Choroid plexus epithelial cell (primary cell): Measurements from ENCODE around the gene CD320.

Experiments used
- DNase-seq: peaks from one replicate; pipeline ENCODE4 v3.0.0-alpha.2; 2010; ENCODE audit warnings: low read depth
- H3K4me3 ChIP-seq: 2 replicates; pipeline ENCODE4 v1.5.1; 2011; ENCODE audit warnings: low read depth, mild to moderate bottlenecking, control low read depth, low read length, moderate library complexity
- CTCF ChIP-seq: conservative IDR thresholded peaks from 2 replicates; pipeline ENCODE4 v1.5.1; 2011; ENCODE audit warnings: low read depth, mild to moderate bottlenecking, control low read depth, inconsistent platforms, low read length, moderate library complexity

The CD320 gene

GRCh38 chr19:8255426-8256125 lies 52.6 kb downstream of the CD320 start:
- no peak for TF ChIP-seq CTCF
- no peak overlapping the region for H3K4me3 ChIP-seq

DNA sequence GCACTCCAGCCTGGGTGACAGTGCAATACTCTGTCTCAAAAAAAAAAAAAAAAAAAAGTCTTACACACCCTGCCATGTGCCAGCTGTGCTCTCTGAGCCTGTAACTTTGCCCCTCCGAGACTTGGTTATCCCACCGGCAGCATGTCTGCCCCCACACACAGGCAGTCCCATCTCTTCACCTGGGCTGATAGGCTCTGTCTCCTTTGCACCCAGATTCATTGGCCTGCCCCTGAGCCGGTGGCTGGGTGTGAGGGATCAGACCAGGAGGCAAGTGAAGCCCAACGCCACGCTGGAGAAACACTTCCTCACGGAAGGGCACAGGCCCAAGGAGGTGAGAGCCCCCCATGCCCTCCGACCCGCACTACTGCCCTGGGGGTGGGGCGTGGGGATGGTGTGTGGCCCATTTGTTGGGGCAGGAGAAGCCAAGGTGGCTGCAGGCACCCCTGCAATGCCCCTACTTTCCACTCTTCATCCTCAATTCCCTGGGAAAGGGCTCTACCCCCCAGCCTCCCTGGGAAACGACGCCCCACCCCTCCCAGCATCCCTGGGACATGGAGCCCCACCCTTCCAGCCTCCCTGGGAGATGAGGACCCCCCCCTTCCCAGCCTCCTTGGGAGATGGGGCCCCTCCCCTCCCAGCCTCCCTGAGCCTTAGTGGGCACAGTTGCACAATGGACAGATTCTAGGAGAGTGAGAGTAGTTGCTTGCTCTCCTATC lies 53.7 kb downstream of the CD320 start:
- no peak for TF ChIP-seq CTCF
- no peak for DNase-seq
- H3K4me3 ChIP-seq, result no peak overlapping the region

More at GRCh38 chr19:8255426-8256125, 52.6 kb downstream of the CD320 start:
- DNase-seq, result no peak

- no peak overlapping the region for H3K4me3 ChIP-seq
- DNase-seq, result no peak
Measured at GRCh38 chr19:8253678-8254077, 54.5 kb downstream of the CD320 start.

GRCh38 chr19:8252922-8253589 lies 55.1 kb downstream of the CD320 start:
- peak; percentile 95 for TF ChIP-seq CTCF

More at GRCh38 chr19:8253678-8254077, 54.5 kb downstream of the CD320 start:
- TF ChIP-seq CTCF, result no peak

More at GRCh38 chr19:8252922-8253589, 55.1 kb downstream of the CD320 start:
- DNase-seq, result peak; percentile 84
- H3K4me3 ChIP-seq, result no peak overlapping the region
